ENCODE results near the gene MAP4K5. TPM values are rescaled to one million over a fixed set of nuclear protein-coding genes. Genes with fewer than 3 reads are reported as not detected.

MAP4K5 gene
- total RNA-seq, 4 donors from 2014 or later = 40.8 to 173 (median 105) TPM

- intact Hi-C loops (cut with DNase I; ENCODE audit: low total_unique reads) = no loop called here
- H3K27ac ChIP-seq = peak overlapping the region in 3 of 4 donors; percentile 38 to 63 (median 48)
- in situ Hi-C loops (cut with MboI; ENCODE audit: low pct_ligation_motif_present in 1 of 4, low pct_unique_long_range_greater_than_20kb in 1 of 4, low sequenced_read_pairs in 3 of 4) = loop anchor here in 1 of 4 donors (10.0 kb wide), 1 partner anchor 197 kb away; no protein-coding TSS in a partner anchor
- TF ChIP-seq EP300 (IDR thresholded peaks at IDR 0.05; ENCODE audit: low read depth) = no peak
- TF ChIP-seq POLR2A (IDR thresholded peaks at IDR 0.05) = no peak
- TF ChIP-seq POLR2AphosphoS5 (IDR thresholded peaks at IDR 0.05) = no peak
- no peak for TF ChIP-seq CTCF (IDR thresholded peaks at IDR 0.05)
- DNase-seq = no peak
- no peaks in the 10 kb centered on the region for H3K36me3 ChIP-seq
- H3K9me3 ChIP-seq = no peaks in the 10 kb centered on the region
- H3K27me3 ChIP-seq = no peaks in the 10 kb centered on the region
- 23 to 33% methylated on average over 1 of the region's 1 CpG for WGBS, 2 donors (ENCODE audit: low coverage in 1 of 2)
- peaks cover 19 to 45% (median 30%) of the 10 kb centered on the region in 4 donors for H3K4me1 ChIP-seq
- H3K4me3 ChIP-seq = peak overlapping the region in 1 of 4 donors; percentile 1
Observed at GRCh38 chr14:50521912-50522341, 10.4 kb downstream of the MAP4K5 start.

GRCh38 chr14:50520947-50521815 lies 11.2 kb downstream of the MAP4K5 start:
- intact Hi-C loops (cut with DNase I; ENCODE audit: low total_unique reads) (no loop called here), in situ Hi-C loops (cut with MboI; ENCODE audit: low pct_ligation_motif_present in 1 of 4, low pct_unique_long_range_greater_than_20kb in 1 of 4, low sequenced_read_pairs in 3 of 4) (loop anchor here in 1 of 4 donors (10.0 kb wide), 1 partner anchor 196 kb away; no protein-coding TSS in a partner anchor)
- Histone ChIP-seq H3K4me1 (peaks cover 19 to 47% (median 30%) of the 10 kb centered on the region in 4 donors), H3K27me3 (no peaks in the 10 kb centered on the region), H3K27ac (peak overlapping the region in 3 of 4 donors; percentile 38 to 63 (median 48)), H3K36me3 (no peaks in the 10 kb centered on the region), H3K4me3 (no peak overlapping the region), H3K9me3 (no peaks in the 10 kb centered on the region)
- peak; percentile 19 for DNase-seq
- TF ChIP-seq POLR2A (IDR thresholded peaks at IDR 0.05) (no peak), POLR2AphosphoS5 (IDR thresholded peaks at IDR 0.05) (no peak), CTCF (IDR thresholded peaks at IDR 0.05) (no peak), EP300 (IDR thresholded peaks at IDR 0.05; ENCODE audit: low read depth) (no peak)
- 49 to 67% methylated on average over 1 to 5 of the region's 5 CpGs for WGBS, 2 donors (ENCODE audit: low coverage in 1 of 2)

GRCh38 chr14:50516091-50516490 lies 16.3 kb downstream of the MAP4K5 start:
- no peaks in the 10 kb centered on the region for H3K36me3 ChIP-seq
- intact Hi-C loops (cut with DNase I; ENCODE audit: low total_unique reads) (no loop called here), in situ Hi-C loops (cut with MboI; ENCODE audit: low pct_ligation_motif_present in 1 of 4, low pct_unique_long_range_greater_than_20kb in 1 of 4, low sequenced_read_pairs in 3 of 4) (no loop called here)
- no peak overlapping the region for H3K4me3 ChIP-seq
- WGBS, 2 donors (ENCODE audit: low coverage in 1 of 2) = 98 to 100% methylated on average over 2 of the region's 2 CpGs
- no peaks in the 10 kb centered on the region for H3K9me3 ChIP-seq
- TF ChIP-seq EP300 (IDR thresholded peaks at IDR 0.05; ENCODE audit: low read depth) (no peak), CTCF (IDR thresholded peaks at IDR 0.05) (no peak), POLR2AphosphoS5 (IDR thresholded peaks at IDR 0.05) (no peak), POLR2A (IDR thresholded peaks at IDR 0.05) (no peak)
- H3K4me1 ChIP-seq = peaks cover 0 to 17% (median 3%) of the 10 kb centered on the region in 4 donors
- no peaks in the 10 kb centered on the region for H3K27me3 ChIP-seq
- DNase-seq = no peak
- H3K27ac ChIP-seq = no peak overlapping the region

GRCh38 chr14:50512463-50512862 lies 19.9 kb downstream of the MAP4K5 start:
- Histone ChIP-seq H3K27ac (no peak overlapping the region), H3K27me3 (no peaks in the 10 kb centered on the region), H3K9me3 (no peaks in the 10 kb centered on the region), H3K36me3 (no peaks in the 10 kb centered on the region), H3K4me3 (no peak overlapping the region), H3K4me1 (peaks cover 0 to 9% (median 0%) of the 10 kb centered on the region in 4 donors)
- in situ Hi-C loops (cut with MboI; ENCODE audit: low pct_ligation_motif_present in 1 of 4, low pct_unique_long_range_greater_than_20kb in 1 of 4, low sequenced_read_pairs in 3 of 4) = no loop called here
- intact Hi-C loops (cut with DNase I; ENCODE audit: low total_unique reads) = no loop called here
- no peak for DNase-seq
- TF ChIP-seq POLR2AphosphoS5 (IDR thresholded peaks at IDR 0.05) = no peak
- TF ChIP-seq EP300 (IDR thresholded peaks at IDR 0.05; ENCODE audit: low read depth) = no peak
- no peak for TF ChIP-seq CTCF (IDR thresholded peaks at IDR 0.05)
- no peak for TF ChIP-seq POLR2A (IDR thresholded peaks at IDR 0.05)
- 85 to 88% methylated on average over 4 of the region's 4 CpGs for WGBS, 2 donors (ENCODE audit: low coverage in 1 of 2)

Measured in transverse colon (tissue), 4 donors.